ENCODE results near the gene ACTA2. TPM values are rescaled to one million over a fixed set of nuclear protein-coding genes. Genes with fewer than 3 reads are reported as not detected.

ACTA2 gene
- total RNA-seq, 1 experiment from 2014 or later: 2.4 TPM

- H3K18ac ChIP-seq (ENCODE audit: insufficient read length, low read depth, low read length): no peak overlapping the region
- Mint-ChIP-seq H3K36me3 (ENCODE audit: insufficient read depth in 1 of 3, low read depth in 3 of 3) (no peaks in the 10 kb centered on the region), H3K9me3 (no peaks in the 10 kb centered on the region), H3K27me3 (ENCODE audit: low read depth) (no peaks in the 10 kb centered on the region), H3K4me1 (no peaks in the 10 kb centered on the region), H3K4me3 (no peak overlapping the region), H3K27ac (peak overlapping the region in 1 of 3 experiments; percentile 30; a peak in 1 of 7 replicates)
- no peak overlapping the region for H2BK20ac ChIP-seq (ENCODE audit: low read depth, low read length, poor library complexity, severe bottlenecking)
- H2BK15ac ChIP-seq (ENCODE audit: low read depth, low read length): no peak overlapping the region
- no peaks in the 10 kb centered on the region for H3K27me3 ChIP-seq (ENCODE audit: insufficient read depth, low read length)
- H3K23me2 ChIP-seq (ENCODE audit: insufficient read length, low read depth, low read length, poor library complexity, severe bottlenecking): peaks cover 3% of the 10 kb centered on the region
- no peaks in the 10 kb centered on the region for H3K79me1 ChIP-seq (ENCODE audit: insufficient read depth, low read depth, low read length, poor library complexity, severe bottlenecking)
- no peak overlapping the region for H4K8ac ChIP-seq (replicated peaks; ENCODE audit: insufficient read length, low read depth, low read length)
- H2BK12ac ChIP-seq (ENCODE audit: insufficient read length, low read depth, low read length): no peak overlapping the region
- no peak overlapping the region for H2AFZ ChIP-seq (ENCODE audit: low read length)
- no peak for DNase-seq
- H3K4me1 ChIP-seq (ENCODE audit: insufficient read depth, low read length): no peaks in the 10 kb centered on the region
- no peak overlapping the region for H3K14ac ChIP-seq (ENCODE audit: insufficient read depth, low read length)
- no peak overlapping the region for H3K9ac ChIP-seq (ENCODE audit: extremely low read depth, insufficient read length, low read length)
- H3K79me2 ChIP-seq (ENCODE audit: insufficient read depth, low read length): no peaks in the 10 kb centered on the region
- H4K20me1 ChIP-seq (ENCODE audit: control insufficient read depth, insufficient read depth, insufficient read length): no peaks in the 10 kb centered on the region
- H3K4ac ChIP-seq (ENCODE audit: low read depth, low read length): no peak overlapping the region
- no peak overlapping the region for H3K27ac ChIP-seq (ENCODE audit: insufficient read length, low read depth, low read length)
- H3K23ac ChIP-seq (ENCODE audit: insufficient read length, low read depth, low read length): no peak overlapping the region
- H3K9me3 ChIP-seq (ENCODE audit: control insufficient read depth, low read depth, low read length): no peaks in the 10 kb centered on the region
- no peak overlapping the region for H3K56ac ChIP-seq (ENCODE audit: insufficient read length, low read depth, low read length)
- H3T11ph ChIP-seq (ENCODE audit: low read length): no peak overlapping the region
- H2BK5ac ChIP-seq (ENCODE audit: insufficient read length, low read length): no peak overlapping the region
- H2BK120ac ChIP-seq (ENCODE audit: low read depth, low read length, poor library complexity, severe bottlenecking): no peak overlapping the region
- no peak overlapping the region for H2AK5ac ChIP-seq (ENCODE audit: insufficient read length, low read length)
- no peak for TF ChIP-seq CTCF (conservative IDR thresholded peaks at IDR 0.05)
- no peak overlapping the region for H3K4me2 ChIP-seq (ENCODE audit: insufficient read depth, insufficient read length, low read length)
- no CpG with 5 or more reads among the region's 2 CpGs for WGBS (ENCODE audit: extremely low coverage, insufficient read length, low lambda C conversion rate)
- H4K5ac ChIP-seq (ENCODE audit: insufficient read length, low read depth, low read length): no peak overlapping the region
- H4K91ac ChIP-seq (ENCODE audit: insufficient read length, low read depth, low read length): no peak overlapping the region
These were observed 36.8 kb downstream of the ACTA2 start for GRCh38 chr10:88915781-88916180.
